PFSK-1 (cell line): ENCODE results near the gene SPIRE1.

Experiments
- POLR2AphosphoS5 ChIP-seq: IDR thresholded peaks from 2 replicates; pipeline ENCODE4 v1.6.1; 2012; ENCODE audit warnings: low read depth, mild to moderate bottlenecking, control low read depth, low read length, moderate library complexity
- REST ChIP-seq, 2 experiments: IDR thresholded peaks; 2 replicates each; pipeline versions ENCODE4 v1.6.1 to v1.8.0; 2011 to 2012; ENCODE audit warnings: low read depth in 2 of 2, low read length in 2 of 2, control low read depth in 1 of 2, inconsistent platforms in 1 of 2, mild to moderate bottlenecking in 1 of 2, moderate library complexity in 1 of 2; ENCODE audit not compliant: insufficient read depth in 1 of 2
- SIN3A ChIP-seq: IDR thresholded peaks from 2 replicates; pipeline ENCODE4 v1.6.1; 2012; ENCODE audit warnings: mild to moderate bottlenecking, low read length, moderate library complexity, borderline replicate concordance; ENCODE audit not compliant: insufficient read depth
- TAF1 ChIP-seq: IDR thresholded peaks from 2 replicates; pipeline ENCODE4 v1.6.1; 2012; ENCODE audit warnings: low read length, control low read depth, borderline replicate concordance; ENCODE audit not compliant: insufficient read depth

- TF ChIP-seq POLR2AphosphoS5, result no peak
- TF ChIP-seq REST (IDR thresholded peaks at IDR 0.05; ENCODE audit: insufficient read depth in 1 of 2, low read depth in 2 of 2, low read length in 2 of 2), result no peak
- TF ChIP-seq SIN3A, result no peak
- TF ChIP-seq TAF1, result no peak
Measured at GRCh38 chr18:12464731-12465130, 193.2 kb downstream of the SPIRE1 start.
